Right atrium auricular region (tissue), 2 donors: ENCODE measurements around the gene NLGN4X. TPM values are rescaled to one million over a fixed set of nuclear protein-coding genes. Genes with fewer than 3 reads are reported as not detected.

ENCODE experiments used
- DNase-seq: peaks from one replicate; pipeline ENCODE4 v3.0.0-alpha.2; 2019; ENCODE audit warnings: low spot score
- H3K27ac ChIP-seq, 2 donors: fragments of 200-600 bp; sonication (generic); 1 replicate in 1 of 2; 2 replicates in 1 of 2; pipeline ENCODE4 v1.5.1; 2016 to 2019
- H3K27me3 ChIP-seq, 2 donors: fragments of 200-600 bp; sonication (generic); one replicate each; pipeline versions ENCODE4 v1.5.1 to v1.6.0; 2017 to 2019
- H3K36me3 ChIP-seq: fragments of 200-600 bp; sonication (generic); one replicate; pipeline ENCODE4 v1.5.1; 2016
- H3K4me1 ChIP-seq, 2 donors: fragments of 200-600 bp; sonication (generic); one replicate each; pipeline versions ENCODE4 v1.5.1 to v1.6.0; 2017 to 2019
- H3K4me3 ChIP-seq, 2 donors: fragments of 200-600 bp; sonication (generic); 1 replicate in 1 of 2; 2 replicates in 1 of 2; pipeline ENCODE4 v1.5.1; 2017 to 2019; ENCODE audit warnings: mild to moderate bottlenecking in 1 of 2, moderate library complexity in 1 of 2
- H3K9me3 ChIP-seq, 2 donors: fragments of 200-600 bp; sonication (generic); one replicate each; pipeline ENCODE4 v1.5.1; 2019
- total RNA-seq, 2 donors: library from RNA; depleted of rRNA; stranded (reverse); fragments of >200 nt; gene quantifications; one replicate each; pipeline ENCODE4 v1.1.0, GENCODE V29; 2016
- TF ChIP-seq, protein P1 (sequence below), 2 donors: fragments of 200-600 bp; sonication (generic); IDR thresholded peaks; one replicate each; pipeline ENCODE4 v1.5.1; 2019; ENCODE audit warnings: antibody characterized with exemption in 2 of 2

Gene NLGN4X
- total RNA-seq = 1 to 10 TPM; 4.2 to 6.1 TPM

DNA sequence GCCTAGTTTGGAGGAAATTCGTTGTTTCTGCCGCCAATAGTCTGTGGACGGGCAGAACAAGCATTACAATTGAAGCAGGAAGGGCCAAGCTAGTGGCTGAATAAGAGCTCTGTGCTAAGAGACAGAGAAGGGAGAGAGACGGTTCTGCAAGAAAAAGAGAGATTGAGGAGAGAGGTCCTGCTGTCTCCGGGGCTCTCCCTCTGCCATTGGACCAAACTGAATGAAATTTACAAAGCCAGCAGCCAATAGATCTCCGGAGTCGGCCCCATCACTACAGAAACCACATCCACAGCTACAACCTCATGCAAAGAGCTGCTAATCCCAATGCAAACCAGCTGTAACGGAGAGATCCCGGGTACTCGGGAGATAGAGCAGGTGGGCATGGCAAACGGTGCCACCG lies at the start of gene NLGN4X:
TSS of gene NLGN4X (minus strand) at position 148 of the 400 bp plus-strand sequence. CDS start 77,401 bp downstream, outside the sequence.
- H3K27me3 ChIP-seq = peaks cover 0 to 24% of the 10 kb centered on the region in 2 donors
- H3K27ac ChIP-seq = no peak within 1 kb of the TSS
- TF ChIP-seq, protein P1, sequence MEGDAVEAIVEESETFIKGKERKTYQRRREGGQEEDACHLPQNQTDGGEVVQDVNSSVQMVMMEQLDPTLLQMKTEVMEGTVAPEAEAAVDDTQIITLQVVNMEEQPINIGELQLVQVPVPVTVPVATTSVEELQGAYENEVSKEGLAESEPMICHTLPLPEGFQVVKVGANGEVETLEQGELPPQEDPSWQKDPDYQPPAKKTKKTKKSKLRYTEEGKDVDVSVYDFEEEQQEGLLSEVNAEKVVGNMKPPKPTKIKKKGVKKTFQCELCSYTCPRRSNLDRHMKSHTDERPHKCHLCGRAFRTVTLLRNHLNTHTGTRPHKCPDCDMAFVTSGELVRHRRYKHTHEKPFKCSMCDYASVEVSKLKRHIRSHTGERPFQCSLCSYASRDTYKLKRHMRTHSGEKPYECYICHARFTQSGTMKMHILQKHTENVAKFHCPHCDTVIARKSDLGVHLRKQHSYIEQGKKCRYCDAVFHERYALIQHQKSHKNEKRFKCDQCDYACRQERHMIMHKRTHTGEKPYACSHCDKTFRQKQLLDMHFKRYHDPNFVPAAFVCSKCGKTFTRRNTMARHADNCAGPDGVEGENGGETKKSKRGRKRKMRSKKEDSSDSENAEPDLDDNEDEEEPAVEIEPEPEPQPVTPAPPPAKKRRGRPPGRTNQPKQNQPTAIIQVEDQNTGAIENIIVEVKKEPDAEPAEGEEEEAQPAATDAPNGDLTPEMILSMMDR (IDR thresholded peaks at IDR 0.05) = no peak
- H3K36me3 ChIP-seq = no peaks in the 10 kb centered on the region
- peak within 1 kb of the TSS in 1 of 2 donors; percentile 46 for H3K4me3 ChIP-seq
- no peaks in the 10 kb centered on the region for H3K9me3 ChIP-seq
- no peak for DNase-seq
- H3K4me1 ChIP-seq = peaks cover 0 to 10% of the 10 kb centered on the region in 2 donors

GRCh38 chrX:6266041-6266440 lies 37.4 kb upstream of the NLGN4X start:
- DNase-seq = no peak
- H3K27me3 ChIP-seq = no peaks in the 10 kb centered on the region
- no peaks in the 10 kb centered on the region for H3K9me3 ChIP-seq
- no peak overlapping the region for H3K27ac ChIP-seq
- H3K4me3 ChIP-seq = no peak overlapping the region
- no peaks in the 10 kb centered on the region for H3K36me3 ChIP-seq
- TF ChIP-seq, protein P1 (IDR thresholded peaks at IDR 0.05) = no peak
- no peaks in the 10 kb centered on the region for H3K4me1 ChIP-seq

DNA sequence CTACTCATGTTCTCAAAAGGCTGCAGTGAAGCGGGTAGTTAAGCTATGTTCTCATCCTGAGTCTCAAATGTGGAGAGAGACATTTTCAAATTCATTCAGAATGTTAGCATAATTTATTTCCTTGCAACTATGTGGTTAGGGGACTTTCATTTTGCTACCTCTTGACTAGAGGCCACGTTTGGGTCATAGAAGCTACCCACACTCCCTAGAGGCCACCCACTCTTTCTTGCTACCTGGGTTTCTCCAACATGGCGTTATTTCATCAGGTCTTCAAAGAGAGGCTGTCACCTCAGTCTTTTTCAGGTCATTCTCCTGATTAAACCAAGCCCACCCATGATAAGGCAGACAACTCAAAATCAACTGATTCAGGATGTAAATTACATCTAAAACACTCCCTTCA lies 34.3 kb upstream of the NLGN4X start:
- TF ChIP-seq, protein P1 (IDR thresholded peaks at IDR 0.05) = no peak

GRCh38 chrX:6257025-6257424 lies 28.4 kb upstream of the NLGN4X start:
- DNase-seq = no peak
- H3K4me3 ChIP-seq = no peak overlapping the region
- no peak overlapping the region for H3K27ac ChIP-seq
- peaks cover 0 to 12% of the 10 kb centered on the region in 2 donors for H3K9me3 ChIP-seq
- no peaks in the 10 kb centered on the region for H3K36me3 ChIP-seq
- TF ChIP-seq, protein P1 (IDR thresholded peaks at IDR 0.05) = no peak
- no peaks in the 10 kb centered on the region for H3K27me3 ChIP-seq
- H3K4me1 ChIP-seq = no peaks in the 10 kb centered on the region

More for the DNA sequence above, 34.3 kb upstream of the NLGN4X start:
- no peaks in the 10 kb centered on the region for H3K36me3 ChIP-seq
- no peak overlapping the region for H3K4me3 ChIP-seq
- no peak overlapping the region for H3K27ac ChIP-seq
- peaks cover 0 to 12% of the 10 kb centered on the region in 2 donors for H3K9me3 ChIP-seq
- no peaks in the 10 kb centered on the region for H3K4me1 ChIP-seq
- no peaks in the 10 kb centered on the region for H3K27me3 ChIP-seq
- DNase-seq = no peak

DNA sequence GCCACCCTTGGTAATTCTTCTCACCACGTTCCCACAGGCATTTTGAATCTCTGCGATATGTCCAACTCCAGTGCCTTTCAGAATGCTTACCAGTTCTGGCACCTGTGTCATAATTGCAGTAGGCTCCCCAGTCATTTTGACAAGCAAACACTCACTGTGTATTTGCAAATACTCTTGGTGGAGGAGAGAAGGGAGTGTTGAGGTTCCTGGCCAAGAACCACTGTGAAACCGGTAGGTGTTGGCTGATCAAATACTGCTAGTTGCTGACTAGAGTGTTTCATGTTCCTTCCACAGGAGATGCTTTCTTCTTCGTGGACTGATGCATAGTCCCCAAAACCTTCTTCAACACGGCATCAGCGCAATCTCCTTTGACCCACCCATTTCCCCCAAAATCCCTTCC lies 16.0 kb upstream of the NLGN4X start:
- Histone ChIP-seq H3K27me3 (no peaks in the 10 kb centered on the region), H3K9me3 (peaks cover 0 to 10% of the 10 kb centered on the region in 2 donors), H3K4me3 (no peak overlapping the region), H3K4me1 (no peaks in the 10 kb centered on the region), H3K36me3 (no peaks in the 10 kb centered on the region), H3K27ac (no peak overlapping the region)
- TF ChIP-seq, protein P1 (IDR thresholded peaks at IDR 0.05) = no peak
- no peak for DNase-seq

DNA sequence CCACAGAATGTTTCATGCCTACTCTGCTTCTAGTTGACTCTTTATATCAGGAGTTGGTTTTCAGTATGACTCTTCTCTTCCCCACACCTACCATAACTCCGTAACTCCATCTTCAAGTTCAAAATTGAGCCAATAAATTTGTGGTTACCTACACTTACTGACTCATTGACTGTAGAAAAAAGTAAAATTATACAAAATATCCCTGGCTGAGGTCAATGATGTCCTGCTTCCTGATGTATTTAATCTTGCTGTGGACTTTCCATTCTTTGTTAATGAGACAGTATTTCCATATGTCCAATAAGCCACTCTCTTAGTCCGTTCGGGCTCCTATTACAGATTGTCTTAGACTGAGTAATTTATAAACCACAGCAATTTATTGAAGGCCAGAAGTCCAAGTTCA lies 9.9 kb upstream of the NLGN4X start:
- Histone ChIP-seq H3K27me3 (no peaks in the 10 kb centered on the region), H3K9me3 (peaks cover 0 to 6% of the 10 kb centered on the region in 2 donors), H3K36me3 (no peaks in the 10 kb centered on the region), H3K4me3 (no peak overlapping the region), H3K27ac (no peak overlapping the region), H3K4me1 (no peaks in the 10 kb centered on the region)
- no peak for DNase-seq
- TF ChIP-seq, protein P1 (IDR thresholded peaks at IDR 0.05) = no peak
